Stimulated activated CD8-positive, alpha-beta memory T cell treated with anti-CD3 and anti-CD28 coated beads, Interleukin-4, amount 100 ng/mL, for 4 hours (primary cell): Measurements from ENCODE around the gene PRDM16.

ENCODE experiments used
- DNase-seq, 2 donors: peaks; one replicate each; pipeline ENCODE4 v3.0.0-alpha.2; 2020; ENCODE audit warnings: low read depth in 2 of 2, low spot score in 1 of 2

Gene PRDM16

GRCh38 chr1:3121401-3122210 is 52.6 kb downstream of the PRDM16 start:
- DNase-seq, result no peak

GRCh38 chr1:3122311-3122710 is 53.3 kb downstream of the PRDM16 start:
- no peak for DNase-seq

GRCh38 chr1:3124246-3124645 is 55.2 kb downstream of the PRDM16 start:
- no peak for DNase-seq

DNA sequence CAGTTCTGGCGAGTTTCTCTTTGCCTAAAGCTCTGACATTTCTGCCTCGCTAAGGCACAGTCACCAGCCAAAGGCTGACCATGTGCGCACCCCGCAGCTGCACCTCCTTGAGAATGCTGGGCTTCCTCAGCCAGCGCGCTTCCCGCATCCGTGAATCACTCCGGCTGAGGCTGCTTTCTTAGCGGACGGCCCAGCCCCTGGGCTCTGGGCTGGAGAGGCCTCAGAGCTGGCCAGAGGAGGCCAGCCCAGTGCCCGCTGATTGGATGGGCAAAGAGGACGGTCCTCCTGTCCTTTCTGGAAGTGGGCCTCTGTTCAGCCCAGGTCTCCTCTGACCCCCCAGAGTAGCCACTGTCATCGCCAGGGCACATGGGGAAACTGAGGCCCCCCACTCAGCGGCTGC is 56.1 kb downstream of the PRDM16 start:
- DNase-seq, result no peak

DNA sequence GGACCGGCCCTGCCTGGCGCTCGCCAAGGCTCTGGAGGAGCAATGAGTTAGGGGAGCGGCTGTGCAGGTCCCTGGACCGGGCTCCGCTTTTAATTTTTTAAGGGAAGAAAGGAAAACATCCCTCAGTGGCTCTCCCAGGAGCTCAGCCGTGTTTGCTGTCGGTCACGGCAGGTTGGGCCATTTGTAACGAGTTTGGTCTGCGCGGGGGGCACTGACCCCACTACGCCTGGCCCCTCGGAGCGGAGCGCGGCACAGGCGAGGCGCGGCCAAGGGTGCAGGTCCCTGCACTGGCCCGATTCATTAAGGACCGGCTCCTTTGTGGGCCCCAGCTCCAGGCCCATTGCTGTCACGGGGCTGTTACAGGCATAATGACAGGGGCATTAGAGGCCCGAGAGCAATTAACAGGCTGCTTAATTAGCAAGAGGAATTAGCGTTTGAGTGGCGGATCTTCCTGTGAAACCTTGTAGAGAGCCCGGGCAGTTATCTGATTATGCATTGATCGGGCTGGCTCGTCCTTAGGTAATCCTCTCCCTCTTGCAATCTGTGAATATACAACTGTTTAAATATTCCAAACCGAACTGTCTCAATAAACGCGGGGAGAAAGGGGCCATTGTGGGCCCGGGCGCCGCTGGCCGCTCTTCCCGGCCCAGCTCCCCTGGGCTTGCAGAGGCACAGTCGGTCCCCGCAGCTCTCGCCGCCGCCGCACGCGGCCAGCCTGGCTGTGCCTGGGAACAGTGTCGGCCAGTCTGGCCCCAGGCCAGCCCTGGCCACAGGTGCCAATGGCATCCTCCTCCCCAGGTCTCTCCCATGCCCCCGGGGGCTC is 56.8 kb downstream of the PRDM16 start:
- DNase-seq, result no peak

DNA sequence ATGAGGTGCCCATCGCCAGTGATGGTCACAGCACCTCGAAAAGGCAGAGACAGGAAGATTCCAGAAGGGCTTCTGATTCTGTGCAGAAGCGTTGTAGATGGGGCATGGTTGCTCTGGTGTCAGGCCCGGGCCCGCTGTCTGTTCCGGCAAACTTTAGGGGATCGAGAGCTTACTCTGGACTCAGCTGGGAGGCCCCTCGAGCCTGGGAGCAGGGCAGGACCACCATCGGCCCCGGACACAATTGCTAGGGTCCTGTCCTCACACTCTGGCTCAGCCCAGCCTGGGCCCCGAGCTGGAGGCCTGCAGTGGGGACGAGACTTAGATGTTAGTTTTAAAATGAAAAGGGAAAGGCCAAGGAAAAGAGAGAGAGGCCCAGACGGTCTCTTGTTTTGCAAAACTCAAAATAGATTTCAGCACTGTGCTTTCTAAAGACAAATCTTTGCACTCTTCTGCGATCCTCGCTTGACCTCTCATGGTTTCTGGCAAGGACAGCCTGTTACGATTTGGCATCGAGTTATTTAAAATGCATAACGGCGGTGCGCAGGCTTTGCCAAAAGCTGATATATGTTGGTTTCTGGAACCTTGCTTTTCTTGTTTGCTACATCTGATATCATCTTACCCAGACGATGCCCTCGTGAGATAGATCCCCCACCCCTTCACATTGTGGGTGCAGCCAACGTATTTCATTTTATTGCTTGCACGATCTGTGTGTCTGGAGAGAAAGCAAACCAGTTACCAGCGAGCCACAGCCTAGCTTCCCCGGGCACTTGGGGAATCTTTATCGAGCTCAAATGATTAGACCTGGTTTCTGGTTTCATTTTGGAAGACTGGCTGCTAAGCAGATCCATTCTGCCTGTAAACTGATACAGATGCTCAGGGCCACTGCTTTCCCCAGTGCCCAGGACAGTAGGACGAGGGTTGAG is 58.0 kb downstream of the PRDM16 start:
- DNase-seq, result no peak

- DNase-seq, result no peak
These were observed 58.7 kb downstream of the PRDM16 start for GRCh38 chr1:3127738-3128137.

GRCh38 chr1:3128431-3129132 is 59.6 kb downstream of the PRDM16 start:
- no peak for DNase-seq

DNA sequence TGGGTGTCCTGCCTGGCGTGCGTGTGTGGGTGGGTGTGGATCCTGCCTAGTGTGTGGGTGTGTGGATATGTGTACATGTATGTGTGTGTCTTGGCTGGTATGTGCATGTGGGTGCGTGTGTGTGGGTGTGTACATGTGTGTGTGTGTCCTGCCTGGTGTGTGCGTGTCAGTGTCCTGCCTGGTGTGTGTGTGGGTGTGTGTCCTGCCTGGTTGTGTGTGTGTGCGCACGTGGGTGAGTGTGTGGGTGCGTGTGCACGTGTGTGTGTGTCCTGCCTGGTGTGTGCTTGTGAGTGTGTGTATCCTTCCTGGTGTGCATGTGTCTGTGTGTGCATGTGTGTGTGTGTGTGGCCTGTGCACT is 60.1 kb downstream of the PRDM16 start:
- no peak for DNase-seq

- no peak for DNase-seq
These were observed 61.3 kb downstream of the PRDM16 start for GRCh38 chr1:3130268-3130667.

GRCh38 chr1:3132660-3133059 is 63.7 kb downstream of the PRDM16 start:
- DNase-seq, result no peak

DNA sequence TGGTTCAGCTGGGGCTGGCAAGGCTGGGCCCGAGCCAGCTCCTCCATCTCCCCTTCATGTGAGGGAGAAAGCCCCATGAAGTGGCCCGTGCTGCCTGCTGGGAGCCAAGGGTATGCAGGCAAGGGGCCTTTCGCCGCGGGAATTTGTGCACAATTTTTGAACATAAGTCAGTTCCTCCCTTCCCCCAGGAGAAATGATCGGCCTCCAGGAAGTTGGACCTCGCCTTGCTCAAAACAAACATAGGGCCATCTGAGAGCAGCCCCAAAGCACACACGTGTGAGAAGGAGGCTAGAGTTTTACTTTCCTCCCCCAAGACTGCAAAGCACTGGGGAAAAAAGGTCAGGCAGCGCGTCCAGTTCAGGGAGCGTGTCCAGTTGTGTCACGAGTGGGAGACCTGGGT is 64.7 kb downstream of the PRDM16 start:
- no peak for DNase-seq

- DNase-seq, result no peak
These were observed 65.5 kb downstream of the PRDM16 start for GRCh38 chr1:3134381-3135072.

DNA sequence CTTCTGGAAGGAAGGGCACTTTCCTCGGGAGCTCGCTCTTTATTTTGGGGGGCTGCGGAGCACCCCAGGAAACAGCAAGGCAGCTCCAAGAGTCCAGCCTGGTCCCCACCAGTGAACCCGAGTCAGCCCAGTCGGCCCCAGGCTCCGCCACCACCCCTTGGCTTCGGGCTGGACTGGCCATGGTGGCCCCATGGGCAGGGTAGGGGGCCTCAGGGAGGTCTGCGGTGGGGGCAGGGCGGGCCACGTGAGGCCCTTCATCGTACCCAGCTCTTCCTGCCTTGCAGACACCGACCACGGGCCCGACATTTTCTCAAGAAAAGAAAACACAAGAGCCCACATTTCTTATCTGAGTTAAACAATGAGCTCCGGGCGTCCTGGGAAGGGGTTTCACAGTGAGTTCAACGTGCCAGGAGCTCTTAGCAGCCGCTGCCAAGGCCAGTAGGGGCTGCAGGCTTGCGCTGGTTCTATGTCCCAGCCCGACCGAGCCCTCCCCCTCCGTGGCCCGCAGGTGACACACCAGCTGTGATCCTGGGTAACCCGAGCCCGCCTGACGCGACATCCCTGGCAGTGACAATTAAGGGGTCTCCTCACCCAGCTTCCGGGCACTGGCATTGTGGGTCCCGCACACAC is 66.2 kb downstream of the PRDM16 start:
- no peak for DNase-seq

DNA sequence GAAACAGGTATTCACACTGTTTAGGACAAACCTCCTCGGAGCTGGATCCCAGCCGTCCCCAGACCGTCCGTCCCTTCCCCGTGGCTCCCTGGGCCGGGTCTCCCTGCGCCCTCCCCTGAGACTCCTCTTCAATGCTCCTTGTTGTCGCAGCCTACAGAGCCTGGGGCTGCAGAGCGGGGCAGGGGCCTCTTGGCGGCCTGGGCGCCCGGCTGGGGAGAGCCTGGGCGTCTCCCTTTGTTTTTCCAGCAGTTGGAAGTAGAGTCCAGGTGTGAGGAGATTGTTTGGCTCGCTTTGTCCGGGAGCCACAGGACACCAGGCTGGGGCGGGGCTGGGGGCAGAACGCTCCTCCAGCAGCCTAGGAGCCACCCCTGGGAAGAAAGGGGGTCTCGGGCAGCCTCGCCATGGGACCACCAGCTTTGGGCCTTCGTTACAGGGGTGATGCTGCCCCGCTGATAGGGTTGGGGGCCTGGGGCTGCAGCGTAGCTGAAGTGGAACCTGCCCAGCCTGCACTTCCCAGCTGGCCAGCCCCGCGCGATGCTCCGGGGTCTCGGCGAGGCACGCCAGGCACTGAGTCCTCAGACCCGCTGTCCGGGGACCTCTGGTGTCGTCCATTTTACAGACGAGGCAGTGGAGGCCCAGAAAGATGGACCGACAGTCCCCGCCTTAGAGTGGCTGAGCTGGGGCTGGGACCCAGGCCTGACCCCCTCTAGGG is 66.9 kb downstream of the PRDM16 start:
- no peak for DNase-seq

- no peak for DNase-seq
These were observed 67.5 kb downstream of the PRDM16 start for GRCh38 chr1:3136532-3136931.

GRCh38 chr1:3137111-3138100 is 68.4 kb downstream of the PRDM16 start:
- DNase-seq, result no peak

DNA sequence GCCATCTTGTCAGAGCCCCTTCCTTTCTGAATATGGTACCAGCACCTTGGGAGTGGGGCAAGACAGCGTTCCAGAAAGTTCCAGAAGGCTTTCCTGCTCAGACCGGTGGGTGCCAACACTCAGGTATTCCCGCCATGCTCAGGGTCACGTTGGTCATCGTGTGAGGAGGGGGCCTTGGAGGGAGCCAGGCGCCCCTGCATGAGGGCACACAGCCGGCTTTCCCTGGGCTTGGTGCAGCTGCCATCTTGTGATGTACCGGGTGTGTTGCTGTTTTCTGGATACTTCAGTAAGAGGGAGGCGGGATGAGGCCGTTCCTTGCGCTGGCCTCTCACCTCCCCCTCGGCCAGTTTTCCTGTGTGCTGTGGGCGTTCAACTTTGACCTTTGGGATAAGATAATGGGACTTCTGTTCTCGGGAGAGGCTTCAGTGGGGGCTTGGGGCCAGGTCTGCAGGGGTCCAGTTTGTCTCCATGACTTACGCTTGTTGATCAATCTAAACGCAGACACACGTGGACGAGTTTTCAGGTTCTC is 69.7 kb downstream of the PRDM16 start:
- DNase-seq, result no peak
